HEK293 (cell line): ENCODE data around the gene USP31.

Experiments used
- CTCF ChIA-PET: fragments of 350-600 bp; formaldehyde crosslinking; extraction: SDS; loops from one replicate; lab custom pipeline; 2021; ENCODE audit warnings: antibody characterized with exemption; lab: Yijun Ruan, JAX
- POLR2A ChIA-PET: fragments of 300-600 bp; formaldehyde crosslinking; extraction: SDS; loops from one replicate; lab custom pipeline; 2020; ENCODE audit warnings: antibody characterized with exemption, inconsistent platforms; lab: Yijun Ruan, JAX
- H3K27ac ChIP-seq: fragments of 200-500 bp; sonication (Bioruptor generic); 2 replicates; pipeline ENCODE4 v1.5.1; 2014; ENCODE audit warnings: low read depth, low read length, control low read depth, inconsistent platforms; ENCODE audit errors: extremely low read depth
- H3K36me3 ChIP-seq, 2 experiments: fragments of 200-500 bp in 1 of 2; sonication (Bioruptor generic) in 1 of 2; 1 replicate in 1 of 2; 2 replicates in 1 of 2; pipeline ENCODE4 v1.5.1; 2014 to 2017; ENCODE audit warnings: inconsistent platforms in 2 of 2, low read length in 2 of 2; ENCODE audit not compliant: control insufficient read depth in 2 of 2, insufficient read depth in 1 of 2
- H3K4me1 ChIP-seq: fragments of 200-500 bp; sonication (Bioruptor generic); 2 replicates; pipeline ENCODE4 v1.5.1; 2014; ENCODE audit warnings: mild to moderate bottlenecking, low read length, inconsistent platforms; ENCODE audit not compliant: control insufficient read depth, insufficient read depth
- H3K4me3 ChIP-seq: 2 replicates; pipeline ENCODE4 v1.5.1; 2011; ENCODE audit warnings: low read depth, mild to moderate bottlenecking, control low read depth, low read length, moderate library complexity
- H3K9me3 ChIP-seq: fragments of 200-500 bp; sonication (Bioruptor generic); 2 replicates; pipeline ENCODE4 v1.5.1; 2014; ENCODE audit warnings: low read depth, low read length, inconsistent platforms; ENCODE audit not compliant: control insufficient read depth, insufficient read depth
- PATZ1 ChIP-seq: fragments of 450-650 bp; formaldehyde crosslinking; IDR thresholded peaks from 2 replicates; pipeline ENCODE4 v1.5.1; 2016; ENCODE audit warnings: missing biosample characterization, missing genetic modification characterization
- PRDM10 ChIP-seq: fragments of 450-650 bp; formaldehyde crosslinking; IDR thresholded peaks from 2 replicates; pipeline ENCODE4 v1.5.1; 2016; ENCODE audit warnings: missing biosample characterization, missing genetic modification characterization
- SETDB1 ChIP-seq: IDR thresholded peaks from one replicate; pipeline ENCODE4 v1.6.1; 2017; ENCODE audit warnings: mild to moderate bottlenecking, low read length, moderate library complexity, mixed read lengths; ENCODE audit not compliant: insufficient read length
- TSHZ1 ChIP-seq: fragments of 450-650 bp; formaldehyde crosslinking; IDR thresholded peaks from 2 replicates; pipeline ENCODE4 v1.5.1; 2016; ENCODE audit warnings: missing biosample characterization, missing genetic modification characterization, borderline replicate concordance
- ZNF274 ChIP-seq, 2 experiments: fragments of 200-500 bp in 1 of 2; fragments of 450-650 bp in 1 of 2; sonication (Bioruptor generic) in 1 of 2; formaldehyde crosslinking in 1 of 2; IDR thresholded peaks; 2 replicates each; pipeline versions ENCODE4 v1.5.1 to v1.6.1; 2014 to 2016; ENCODE audit warnings: borderline replicate concordance in 1 of 2, inconsistent platforms in 1 of 2, low read length in 1 of 2, missing biosample characterization in 1 of 2, missing genetic modification characterization in 1 of 2
- ZNF670 ChIP-seq: fragments of 450-650 bp; formaldehyde crosslinking; IDR thresholded peaks from 2 replicates; pipeline ENCODE4 v1.5.1; 2016; ENCODE audit warnings: missing biosample characterization, missing genetic modification characterization, low read depth
- TF ChIP-seq, protein P1 (sequence below): fragments of 450-650 bp; formaldehyde crosslinking; IDR thresholded peaks from 2 replicates; pipeline ENCODE4 v1.5.0; 2017; ENCODE audit warnings: missing biosample characterization, missing genetic modification characterization, borderline replicate concordance
- TF ChIP-seq, protein P2 (sequence below): IDR thresholded peaks from 2 replicates; pipeline ENCODE4 v1.6.1; 2011; ENCODE audit warnings: mild to moderate bottlenecking, low read depth, low read length, borderline replicate concordance

Gene USP31

DNA sequence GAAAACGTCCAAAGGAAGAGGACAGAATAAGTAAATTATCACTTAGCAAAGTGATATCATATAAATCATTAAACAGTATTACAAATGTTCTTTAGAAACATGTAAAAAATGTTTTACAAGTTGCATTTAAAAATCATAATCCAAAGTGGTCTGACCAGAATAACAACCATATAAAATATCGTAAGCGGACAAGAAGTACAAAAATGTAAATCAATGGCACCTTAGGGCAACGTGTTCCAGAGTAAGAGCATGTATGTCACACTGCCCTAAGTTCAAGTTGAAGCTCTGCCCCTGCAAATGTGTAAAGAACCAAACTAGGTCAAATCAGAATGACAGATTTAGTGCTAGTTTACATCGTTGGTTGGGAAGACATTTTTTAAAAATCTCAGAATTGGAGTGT, 11.4 kb downstream of the USP31 start (continued):
- TF ChIP-seq PATZ1 (tag by site-specific recombination), result no peak

- TF ChIP-seq PRDM10 (no peak), ZNF274 (IDR thresholded peaks at IDR 0.05; ENCODE audit: low read length) (0 out of 2 replicates have a peak, but pooled peaks have one; percentile 34), ZNF274 (tag by site-specific recombination; IDR thresholded peaks at IDR 0.05; ENCODE audit: borderline replicate concordance) (peak; percentile 91; the same call in 1 of the 2 replicates), SETDB1 (peak; percentile 63), TSHZ1 (no peak), ZNF670 (tag by site-specific recombination) (no peak)
- TF ChIP-seq, protein P1, sequence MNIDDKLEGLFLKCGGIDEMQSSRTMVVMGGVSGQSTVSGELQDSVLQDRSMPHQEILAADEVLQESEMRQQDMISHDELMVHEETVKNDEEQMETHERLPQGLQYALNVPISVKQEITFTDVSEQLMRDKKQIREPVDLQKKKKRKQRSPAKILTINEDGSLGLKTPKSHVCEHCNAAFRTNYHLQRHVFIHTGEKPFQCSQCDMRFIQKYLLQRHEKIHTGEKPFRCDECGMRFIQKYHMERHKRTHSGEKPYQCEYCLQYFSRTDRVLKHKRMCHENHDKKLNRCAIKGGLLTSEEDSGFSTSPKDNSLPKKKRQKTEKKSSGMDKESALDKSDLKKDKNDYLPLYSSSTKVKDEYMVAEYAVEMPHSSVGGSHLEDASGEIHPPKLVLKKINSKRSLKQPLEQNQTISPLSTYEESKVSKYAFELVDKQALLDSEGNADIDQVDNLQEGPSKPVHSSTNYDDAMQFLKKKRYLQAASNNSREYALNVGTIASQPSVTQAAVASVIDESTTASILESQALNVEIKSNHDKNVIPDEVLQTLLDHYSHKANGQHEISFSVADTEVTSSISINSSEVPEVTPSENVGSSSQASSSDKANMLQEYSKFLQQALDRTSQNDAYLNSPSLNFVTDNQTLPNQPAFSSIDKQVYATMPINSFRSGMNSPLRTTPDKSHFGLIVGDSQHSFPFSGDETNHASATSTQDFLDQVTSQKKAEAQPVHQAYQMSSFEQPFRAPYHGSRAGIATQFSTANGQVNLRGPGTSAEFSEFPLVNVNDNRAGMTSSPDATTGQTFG, result no peak
- TF ChIP-seq, protein P2, sequence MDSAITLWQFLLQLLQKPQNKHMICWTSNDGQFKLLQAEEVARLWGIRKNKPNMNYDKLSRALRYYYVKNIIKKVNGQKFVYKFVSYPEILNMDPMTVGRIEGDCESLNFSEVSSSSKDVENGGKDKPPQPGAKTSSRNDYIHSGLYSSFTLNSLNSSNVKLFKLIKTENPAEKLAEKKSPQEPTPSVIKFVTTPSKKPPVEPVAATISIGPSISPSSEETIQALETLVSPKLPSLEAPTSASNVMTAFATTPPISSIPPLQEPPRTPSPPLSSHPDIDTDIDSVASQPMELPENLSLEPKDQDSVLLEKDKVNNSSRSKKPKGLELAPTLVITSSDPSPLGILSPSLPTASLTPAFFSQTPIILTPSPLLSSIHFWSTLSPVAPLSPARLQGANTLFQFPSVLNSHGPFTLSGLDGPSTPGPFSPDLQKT, result no peak
- Histone ChIP-seq H3K27ac (no peak overlapping the region), H3K9me3 (no peaks in the 10 kb centered on the region), H3K4me3 (no peak overlapping the region), H3K4me1 (peaks cover 3% of the 10 kb centered on the region; the same call in 1 of the 2 replicates), H3K36me3 (peaks cover 0 to 5% of the 10 kb centered on the region in 2 experiments; a peak in 1 of 3 replicates)
- POLR2A ChIA-PET, result no interaction called here
- CTCF ChIA-PET, result no interaction called here
These were observed 12.0 kb downstream of the USP31 start for GRCh38 chr16:23137256-23137655.
